Epidermal melanocyte (primary cell): Measurements from ENCODE around the gene DENND1A.

ENCODE experiments used
- DNase-seq: peaks from one replicate; pipeline ENCODE4 v3.0.0; 2011; ENCODE audit warnings: low spot score; ENCODE audit not compliant: insufficient read length

The DENND1A gene

DNA sequence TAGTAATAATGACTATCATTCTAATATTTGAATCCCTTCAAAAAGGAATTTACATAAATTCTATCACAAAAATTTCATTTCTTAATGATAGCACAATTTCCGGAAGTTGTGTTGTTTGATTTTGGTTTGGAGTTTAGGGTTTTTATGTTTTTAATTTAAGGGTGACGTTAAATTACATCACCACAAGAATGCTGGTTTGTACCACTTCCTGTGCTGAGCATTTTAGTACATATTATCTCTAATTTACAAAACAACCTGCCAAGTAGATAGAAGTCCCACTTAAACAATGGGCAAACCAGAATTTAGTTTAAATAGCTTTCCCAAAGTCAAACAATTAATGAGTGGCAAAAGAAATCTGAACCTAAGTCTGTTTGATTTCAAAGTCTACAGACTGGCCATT, 63.4 kb downstream of the DENND1A start:
- no peak for DNase-seq

- DNase-seq = no peak
These were observed 64.5 kb downstream of the DENND1A start for GRCh38 chr9:123865226-123866000.

DNA sequence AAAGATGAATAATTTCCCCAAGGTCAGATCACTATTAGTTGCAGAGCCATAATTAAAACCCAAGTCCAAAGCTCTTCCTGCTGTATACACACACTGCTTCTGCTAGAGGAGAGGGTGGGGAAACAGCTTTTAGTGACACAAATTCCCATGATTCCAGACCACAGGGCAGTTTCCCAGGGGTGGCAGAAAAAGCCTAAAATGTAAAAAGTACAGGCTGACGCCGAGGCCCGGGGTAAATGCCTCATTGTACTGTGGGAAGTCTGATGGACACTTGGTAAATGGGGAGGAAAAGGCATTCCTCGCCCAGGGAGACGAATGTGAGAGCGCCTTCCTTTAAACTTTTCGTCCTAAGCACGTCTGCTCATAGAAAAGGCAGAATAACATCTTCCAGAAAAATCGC, 65.7 kb downstream of the DENND1A start:
- no peak for DNase-seq

- no peak for DNase-seq
These were observed 66.6 kb downstream of the DENND1A start for GRCh38 chr9:123863164-123863855.

DNA sequence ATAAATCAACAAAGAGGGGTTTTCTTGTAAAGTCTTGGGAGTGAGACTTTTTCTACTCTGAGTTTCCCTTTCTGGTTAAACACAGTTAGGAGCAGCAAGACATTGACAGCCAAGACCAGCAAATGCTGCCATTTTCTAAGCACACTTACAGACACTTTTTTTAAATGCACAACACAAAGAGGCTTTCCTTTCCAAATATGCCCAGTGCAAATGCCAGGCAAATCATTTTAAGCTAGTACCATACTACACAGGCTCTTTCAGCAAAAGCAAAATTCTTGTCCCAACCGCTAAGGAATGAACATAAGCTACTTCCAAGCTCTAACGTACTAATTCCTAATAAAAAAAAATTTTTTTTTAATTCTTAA, 68.2 kb downstream of the DENND1A start:
- no peak for DNase-seq

DNA sequence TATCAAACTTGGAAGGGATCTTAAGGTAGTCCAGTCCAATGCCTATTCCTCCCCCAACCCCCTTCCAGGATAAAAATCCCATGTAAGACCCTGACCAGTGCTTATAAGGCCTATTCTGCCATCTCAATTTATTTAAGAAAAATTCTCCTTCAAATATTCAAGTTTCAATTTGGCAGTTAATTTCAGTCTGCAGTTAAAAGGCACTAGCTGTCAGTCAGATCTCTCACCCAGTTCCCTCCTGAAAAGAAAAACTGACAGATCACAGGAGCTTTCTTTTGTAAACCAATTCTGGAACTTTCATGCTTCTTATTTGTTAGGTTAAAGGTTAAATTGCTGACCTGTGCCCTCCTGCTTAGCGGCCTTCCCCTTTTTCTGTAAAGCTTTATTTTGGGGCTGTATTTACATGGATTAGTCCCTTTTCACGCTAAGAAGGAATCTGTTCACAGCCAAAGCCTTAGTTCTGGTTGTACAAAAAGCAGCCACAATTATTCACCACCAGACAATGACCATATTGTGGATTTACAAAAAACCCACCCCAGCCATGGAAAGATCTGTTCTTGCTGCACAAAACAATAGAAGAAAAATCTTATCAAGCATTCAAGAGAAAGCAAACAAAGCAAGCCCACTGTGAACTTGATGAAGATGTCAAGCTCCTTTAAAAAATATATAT, 68.7 kb downstream of the DENND1A start:
- no peak for DNase-seq

DNA sequence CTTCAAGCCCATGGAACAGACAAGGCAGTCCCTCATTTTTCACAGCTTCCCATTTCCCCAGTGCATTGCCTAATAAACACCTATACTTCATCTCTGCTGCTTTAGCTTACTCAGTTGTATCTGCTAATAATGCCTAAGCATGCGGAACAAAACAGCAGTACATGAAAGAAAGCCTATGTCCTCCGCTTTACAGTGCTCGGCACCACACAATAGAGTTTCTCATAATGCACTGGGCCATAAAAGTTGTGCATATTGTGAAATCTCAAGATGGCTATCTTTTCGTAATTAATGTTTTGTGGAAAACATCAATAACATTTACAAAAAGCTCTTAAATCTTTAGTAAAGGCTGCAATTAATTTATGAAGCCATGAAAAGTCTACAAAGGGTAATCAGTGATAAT, 69.3 kb downstream of the DENND1A start:
- DNase-seq = no peak

DNA sequence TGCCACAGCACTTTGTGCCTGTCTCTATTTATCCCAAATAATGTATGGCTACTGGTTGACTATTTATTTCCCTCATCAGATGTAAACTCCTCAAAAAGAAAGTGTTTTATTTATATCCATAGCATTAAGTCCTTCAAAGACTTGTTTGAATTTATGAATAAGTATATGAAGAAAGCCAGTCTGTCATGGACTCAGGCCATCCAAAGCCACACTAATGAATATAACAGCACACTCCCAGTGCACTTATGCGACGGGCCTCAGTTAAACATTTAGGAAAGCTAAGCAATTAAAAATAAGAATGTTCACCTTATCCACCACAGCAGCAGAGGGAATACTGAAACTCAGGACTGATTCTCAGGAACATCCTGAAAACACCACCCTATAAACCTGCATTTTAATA, 77.5 kb downstream of the DENND1A start:
- no peak for DNase-seq

GRCh38 chr9:123851851-123852250, 78.1 kb downstream of the DENND1A start:
- no peak for DNase-seq

GRCh38 chr9:123848447-123849085, 81.4 kb downstream of the DENND1A start:
- DNase-seq = no peak

DNA sequence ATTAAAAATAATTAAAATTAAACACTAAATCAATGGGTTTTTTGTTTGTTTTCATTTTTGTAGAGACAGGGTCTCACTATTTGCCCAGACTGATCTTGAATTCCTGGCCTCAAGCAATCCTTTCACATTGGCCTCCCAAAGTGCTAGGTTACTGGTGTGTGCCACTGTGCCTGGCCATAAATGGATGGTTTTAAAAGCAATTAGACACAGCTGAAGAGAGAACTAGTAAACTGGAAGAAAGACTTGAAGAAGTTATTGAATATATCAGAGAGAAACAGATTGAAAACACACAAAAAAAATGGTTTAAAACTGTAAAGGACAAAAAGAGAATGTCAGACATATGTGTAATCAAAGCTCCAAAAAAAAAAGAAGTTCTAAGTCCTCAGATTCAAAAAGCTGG, 83.0 kb downstream of the DENND1A start:
- no peak for DNase-seq

- DNase-seq = no peak
These were observed 86.2 kb downstream of the DENND1A start for GRCh38 chr9:123843703-123844102.

- no peak for DNase-seq
These were observed 94.1 kb downstream of the DENND1A start for GRCh38 chr9:123835821-123836220.

GRCh38 chr9:123834889-123835562, 94.9 kb downstream of the DENND1A start:
- DNase-seq = no peak

GRCh38 chr9:123834218-123834888, 95.6 kb downstream of the DENND1A start:
- no peak for DNase-seq

DNA sequence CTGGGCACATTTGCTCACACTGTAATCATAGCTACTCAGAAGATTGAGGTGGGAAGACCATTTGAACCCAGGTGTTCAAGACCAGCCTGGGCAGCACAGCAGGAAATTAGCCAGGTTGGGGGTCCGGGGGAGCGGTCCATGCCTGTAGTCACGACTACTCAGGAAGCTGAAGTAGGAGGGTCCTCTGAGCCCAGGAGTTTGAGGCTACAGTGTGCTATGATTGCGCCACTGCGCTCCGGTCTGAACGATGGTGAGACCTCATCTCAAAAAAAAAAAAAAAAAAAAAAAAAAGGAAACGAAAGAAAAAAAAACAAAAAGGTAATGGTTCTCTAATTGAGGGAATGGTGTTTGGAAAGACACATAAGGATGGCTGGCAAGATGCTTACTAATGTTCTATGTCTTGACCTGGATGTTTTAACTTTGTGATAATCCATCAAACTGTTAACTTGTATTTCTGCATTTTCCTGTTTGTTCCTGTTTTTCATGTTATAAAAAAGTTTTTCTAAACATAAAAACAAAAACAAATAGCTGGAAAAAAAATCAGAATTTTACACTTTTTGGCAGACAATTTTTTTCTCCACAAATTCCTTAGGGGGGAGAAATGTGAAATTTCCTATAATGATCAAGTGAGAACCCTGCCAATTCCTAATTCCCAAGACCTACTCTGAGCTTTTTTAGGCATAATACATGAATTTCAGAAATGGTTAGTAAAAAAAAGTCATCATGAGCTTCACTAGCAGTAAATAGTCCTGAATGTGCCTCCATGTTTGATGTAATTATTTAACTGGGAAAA, 96.9 kb downstream of the DENND1A start:
- DNase-seq = no peak

- DNase-seq = no peak
These were observed 97.8 kb downstream of the DENND1A start for GRCh38 chr9:123832176-123832575.

DNA sequence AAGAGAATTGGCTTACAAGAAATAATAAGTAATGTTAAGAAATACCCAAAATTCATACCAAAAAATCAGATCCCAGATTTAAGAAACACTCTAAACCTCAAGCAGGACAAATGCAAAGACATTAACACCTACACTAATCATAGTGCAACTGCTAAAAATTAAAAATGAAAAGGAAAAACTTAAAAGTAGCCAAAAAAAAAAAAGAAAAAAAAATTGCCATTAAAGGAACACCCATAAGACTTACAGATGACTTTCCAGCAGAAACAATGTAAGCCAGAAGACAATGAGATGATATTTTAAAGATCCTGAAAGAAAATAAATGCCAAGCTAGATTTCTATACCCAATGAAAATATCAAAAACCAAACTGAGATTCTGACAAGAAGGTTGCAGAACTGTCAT, 101.5 kb downstream of the DENND1A start:
- DNase-seq = no peak

- DNase-seq = no peak
These were observed 104.4 kb downstream of the DENND1A start for GRCh38 chr9:123825342-123826060.
